GM18511 (cell line): ENCODE measurements around the gene ZNF177.
"Not testable (repeated sequence)": the region's sequence is repeated elsewhere in the genome, so short reads cannot be mapped to it uniquely, and the experiment has no call there.

Experiments used
- ATAC-seq: cut with Tn5 transposase; IDR thresholded peaks from one replicate; pipeline ENCODE4 v1.9.1; 2021; ENCODE audit warnings: mild to moderate bottlenecking, moderate library complexity; ENCODE audit not compliant: unreplicated experiment

Gene ZNF177

DNA sequence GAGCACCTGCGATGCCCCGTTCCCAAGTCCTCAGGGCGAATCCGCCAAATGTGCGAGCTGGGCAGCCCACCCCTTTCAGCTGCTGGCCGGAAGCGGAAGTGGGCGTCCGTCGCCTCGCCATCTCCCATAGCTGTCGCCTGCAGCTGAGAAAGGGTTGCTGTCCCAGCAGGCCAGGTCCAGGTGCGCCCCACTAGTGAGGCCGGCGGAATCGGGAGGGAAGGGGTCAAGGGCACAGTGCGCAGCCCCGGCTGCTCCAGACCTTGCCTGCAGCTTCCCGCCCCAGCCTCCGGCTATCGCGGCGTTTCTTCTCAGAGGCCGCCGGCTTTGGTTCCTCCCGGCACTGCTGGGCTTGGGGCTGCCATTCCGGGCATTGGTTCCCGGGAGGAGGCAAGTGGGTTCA, at the start of gene ZNF177:
ZNF177 (plus strand) TSS at position 109 of the 400 bp plus-strand sequence. CDS start 15,299 bp downstream, outside the sequence.
- ATAC-seq, result no peak

DNA sequence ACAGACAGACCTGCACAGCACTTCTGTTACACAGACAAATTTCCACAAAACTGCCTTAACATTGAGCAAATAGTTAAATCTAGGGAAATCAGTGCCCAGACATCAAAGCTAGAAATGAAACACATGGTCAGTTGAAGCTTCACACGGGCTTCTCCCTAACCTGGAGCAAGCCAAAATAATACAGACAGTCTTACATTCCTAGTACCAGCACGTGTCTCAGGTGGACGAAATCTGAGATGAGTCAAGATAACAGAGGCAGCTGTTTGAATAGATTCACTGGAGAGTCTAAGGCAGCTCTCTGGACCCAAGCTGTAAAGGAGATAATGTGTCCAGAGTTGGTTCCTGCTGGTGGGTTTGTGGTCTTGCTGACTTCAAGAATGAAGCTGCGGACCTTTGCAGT, 49.1 kb upstream of the ZNF177 start:
- no peak for ATAC-seq

DNA sequence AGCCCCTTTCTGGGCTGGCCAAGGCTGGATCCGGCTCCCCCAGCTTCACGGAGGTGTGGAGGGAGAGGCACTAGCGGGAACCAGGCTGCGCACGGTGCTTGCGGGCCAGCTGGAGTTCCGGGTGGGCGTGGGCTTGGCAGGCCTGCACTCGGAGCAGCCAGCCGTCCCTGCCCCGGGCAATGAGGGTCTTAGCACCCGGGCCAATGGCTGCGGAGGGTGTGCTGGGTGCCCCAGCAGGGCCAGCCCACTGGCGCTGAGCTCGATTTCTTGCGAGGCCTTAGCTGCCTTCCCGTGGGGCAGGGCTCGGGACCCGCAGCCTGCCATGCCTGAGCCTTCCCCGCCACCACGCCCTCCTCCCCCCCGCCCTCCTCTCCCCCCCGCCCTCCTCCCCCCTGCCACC, 41.5 kb upstream of the ZNF177 start:
- no peak for ATAC-seq

DNA sequence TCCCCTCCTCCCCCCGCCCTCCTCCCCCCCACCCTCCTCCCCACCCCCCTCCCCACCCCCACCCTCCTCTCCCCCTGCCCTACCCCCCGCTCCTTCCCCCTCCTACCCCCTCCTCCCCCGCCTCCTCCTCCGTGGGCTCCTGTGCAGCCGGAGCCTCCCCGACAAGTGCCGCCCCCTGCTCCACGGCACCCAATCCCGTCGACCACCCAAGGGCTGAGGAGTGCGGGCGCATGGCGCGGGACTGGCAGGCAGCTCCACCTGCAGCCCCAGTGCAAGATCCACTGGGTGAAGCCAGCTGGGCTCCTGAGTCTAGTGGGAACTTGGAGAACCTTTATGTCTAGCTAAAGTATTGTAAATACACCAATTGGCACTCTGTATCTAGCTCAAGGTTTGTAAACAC, 41.1 kb upstream of the ZNF177 start:
- ATAC-seq, result not testable (repeated sequence)

DNA sequence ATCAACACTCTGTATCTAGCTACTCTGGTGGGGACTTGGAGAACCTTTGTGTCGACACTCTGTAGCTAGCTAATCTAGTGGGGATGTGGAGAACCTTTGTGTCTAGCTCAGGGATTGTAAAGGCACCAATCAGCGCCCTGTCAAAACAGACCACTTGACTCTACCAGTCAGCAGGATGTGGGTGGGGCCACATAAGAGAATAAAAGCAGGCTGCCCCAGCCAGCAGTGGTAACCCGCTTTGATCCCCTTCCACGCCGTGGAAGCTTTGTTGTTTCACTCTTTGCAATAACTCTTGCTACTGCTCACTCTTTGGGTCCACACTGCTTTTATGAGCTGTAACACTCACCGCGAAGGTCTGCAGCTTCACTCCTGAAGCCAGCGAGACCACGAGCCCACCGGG, 40.6 kb upstream of the ZNF177 start:
- ATAC-seq, result not testable (repeated sequence)

DNA sequence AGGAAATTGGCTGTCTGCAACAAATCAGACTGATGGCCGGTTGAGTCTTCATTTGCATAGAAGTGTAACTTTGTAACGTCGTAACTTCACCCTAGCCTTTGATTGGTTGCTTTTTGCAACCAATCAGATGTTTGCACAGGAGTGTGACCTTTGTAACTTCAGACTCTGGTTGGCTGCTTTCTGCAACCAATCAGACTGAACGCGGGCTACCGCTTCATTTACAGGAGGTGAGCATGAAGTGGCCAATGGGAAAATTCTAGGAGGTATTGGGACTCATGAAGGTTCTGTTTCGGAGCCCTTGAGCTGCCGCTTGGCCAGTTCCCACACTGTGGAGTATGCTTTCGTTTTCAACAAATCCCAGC, 39.3 kb upstream of the ZNF177 start:
- ATAC-seq, result peak; percentile 44

DNA sequence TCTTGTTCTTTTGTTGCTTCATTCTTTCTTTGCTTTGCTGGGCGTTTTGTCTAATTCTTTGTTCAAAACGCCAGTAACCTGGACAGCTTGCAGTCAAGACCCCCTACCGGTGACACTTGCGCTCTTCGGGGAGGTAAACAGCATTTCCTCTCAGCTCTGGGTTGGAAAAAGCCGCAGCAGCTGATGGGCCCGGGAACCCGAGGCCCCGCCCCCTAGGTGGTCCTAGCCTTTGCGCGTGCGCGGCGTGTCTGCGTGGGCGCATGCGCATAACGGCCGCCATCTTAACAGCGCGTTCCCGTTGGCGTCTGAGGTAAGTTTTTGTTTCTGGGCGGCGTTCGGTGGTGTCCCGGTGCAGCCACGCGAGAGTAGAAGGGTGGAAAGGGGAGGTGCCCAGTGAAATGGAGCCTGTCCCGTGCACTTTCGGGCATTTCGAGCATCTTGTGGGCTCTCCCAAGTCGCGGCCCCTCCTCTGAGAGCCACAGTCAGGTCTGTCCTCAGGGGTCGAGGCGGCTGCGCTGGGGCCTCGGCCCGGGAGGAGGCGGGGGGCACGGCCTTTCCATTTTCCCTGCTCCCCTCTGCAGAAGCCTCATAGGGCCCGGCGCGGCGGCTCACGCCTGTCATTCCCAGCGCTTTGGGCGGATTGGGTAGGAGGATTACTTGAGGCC, 38.8 kb upstream of the ZNF177 start, which contains the start of gene ZNF559:
ZNF559 (plus strand) TSS at position 261 of the 665 bp plus-strand sequence. CDS start 14,371 bp downstream, outside the sequence.
- peak; percentile 98 for ATAC-seq

DNA sequence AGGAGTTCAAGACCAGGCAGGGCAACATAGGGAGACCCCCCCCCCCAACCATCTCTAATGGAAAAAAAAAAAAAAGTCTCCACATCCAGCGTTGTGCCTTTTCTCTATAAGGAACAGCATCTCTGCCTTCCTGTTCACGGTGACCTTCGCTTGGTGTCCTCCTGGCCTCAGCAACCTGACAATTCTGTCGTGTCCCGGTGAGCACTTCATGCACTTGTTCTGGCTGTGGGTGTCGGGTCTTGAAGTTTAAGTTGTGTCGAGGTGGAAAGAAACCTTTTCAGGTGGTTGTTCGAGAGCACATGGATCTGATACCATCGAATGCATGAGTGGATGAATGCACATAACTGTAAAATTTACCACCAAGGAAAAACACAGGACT, 38.2 kb upstream of the ZNF177 start:
- no peak for ATAC-seq

DNA sequence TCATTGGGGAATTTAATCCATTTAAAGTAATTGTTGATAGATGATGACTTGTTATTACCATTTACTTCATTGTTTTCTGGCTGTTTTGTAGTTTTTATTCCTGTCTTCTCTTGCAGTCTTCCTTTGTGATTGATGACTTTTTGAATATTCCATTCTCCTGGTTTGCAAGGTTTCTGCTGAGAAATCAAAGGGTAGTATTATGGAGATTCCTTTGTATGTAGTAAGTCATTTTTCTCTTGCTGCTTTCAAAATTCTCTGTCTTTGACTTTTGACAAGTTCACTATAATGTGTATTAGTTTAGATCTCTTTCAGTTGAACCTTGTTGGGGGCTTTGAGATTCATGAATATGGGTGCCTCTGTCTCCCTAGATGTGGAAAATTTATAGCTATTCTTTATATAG, 32.8 kb upstream of the ZNF177 start:
- no peak for ATAC-seq

DNA sequence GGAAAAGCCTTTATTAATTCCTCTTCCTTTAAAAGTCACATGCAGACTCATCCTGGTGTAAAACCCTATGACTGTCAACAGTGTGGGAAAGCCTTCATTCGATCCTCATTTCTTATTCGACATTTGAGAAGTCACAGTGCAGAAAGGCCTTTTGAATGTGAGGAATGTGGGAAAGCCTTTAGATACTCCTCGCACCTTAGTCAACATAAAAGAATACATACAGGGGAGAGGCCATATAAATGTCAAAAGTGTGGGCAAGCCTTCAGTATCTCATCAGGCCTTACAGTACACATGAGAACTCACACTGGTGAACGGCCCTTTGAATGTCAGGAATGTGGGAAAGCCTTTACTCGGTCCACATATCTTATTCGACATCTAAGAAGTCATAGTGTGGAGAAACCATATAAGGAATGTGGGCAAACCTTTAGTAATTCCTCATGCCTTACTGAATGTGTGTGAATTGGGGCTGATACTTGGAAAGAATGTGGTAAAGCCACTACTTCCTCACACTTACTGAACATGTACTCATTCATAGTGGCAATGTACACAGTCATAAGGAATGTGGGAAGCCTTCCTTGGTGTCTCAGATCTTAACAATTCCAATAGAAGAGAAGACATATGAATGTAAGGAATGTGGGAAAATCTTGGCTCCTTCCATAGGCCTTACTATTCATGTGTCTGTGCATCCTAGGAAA, 20.1 kb upstream of the ZNF177 start:
- ATAC-seq, result no peak

DNA sequence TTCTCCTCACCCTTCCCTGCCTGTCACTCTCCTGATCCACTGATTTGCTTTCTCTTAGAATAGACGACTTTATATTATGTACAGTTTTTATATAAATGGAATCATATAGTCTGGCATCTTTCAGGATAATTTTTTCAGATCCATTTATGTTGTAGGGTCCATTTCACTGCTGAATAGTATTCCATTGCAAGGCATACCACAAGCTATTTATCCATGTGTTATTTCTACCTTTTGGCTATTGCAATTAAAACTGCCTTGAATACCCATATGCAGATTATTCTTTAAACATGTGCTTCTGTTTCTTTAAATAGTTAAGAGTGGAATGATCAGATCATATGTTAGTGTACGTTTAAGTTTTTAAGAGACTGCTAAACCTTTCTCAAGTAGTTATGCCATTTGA, 17.8 kb upstream of the ZNF177 start:
- no peak for ATAC-seq

DNA sequence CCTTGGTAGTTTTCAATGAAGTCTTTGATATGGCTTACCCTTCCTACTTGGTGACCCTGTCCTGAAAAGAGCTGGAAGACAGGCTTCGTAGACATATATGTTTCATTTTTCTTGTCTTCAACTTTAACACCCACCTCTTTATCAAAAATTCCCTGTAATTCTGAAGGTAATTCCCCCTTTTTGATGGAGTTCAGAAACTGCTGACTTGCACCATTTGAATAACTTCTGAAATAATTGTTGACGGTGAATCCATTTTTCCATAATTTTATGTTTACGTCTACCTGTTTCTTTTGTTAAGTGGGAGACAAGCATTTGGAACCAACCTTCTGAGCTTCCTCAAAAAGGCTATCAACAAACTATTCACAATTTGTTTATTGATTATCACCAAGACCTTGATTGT, 14.6 kb upstream of the ZNF177 start:
- ATAC-seq, result no peak

DNA sequence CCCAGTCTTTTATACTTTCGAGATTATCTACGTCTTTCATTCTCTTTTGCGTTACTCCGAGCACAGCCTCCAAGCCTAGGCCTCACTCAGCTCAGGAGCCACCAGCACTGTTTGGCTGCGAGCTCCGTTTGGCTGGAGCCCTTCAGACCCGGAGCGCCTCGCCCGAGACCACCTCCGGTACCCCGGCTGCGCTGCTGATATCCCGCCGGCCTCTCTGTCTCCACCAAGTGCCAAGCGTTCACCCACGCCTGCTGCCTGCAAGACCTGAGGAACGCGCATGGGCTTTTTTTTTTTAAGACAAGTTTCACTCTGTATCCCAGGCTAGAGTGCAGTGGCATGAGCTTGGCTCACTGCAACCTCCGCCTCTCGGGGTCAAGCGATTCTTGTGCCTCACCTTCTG, 14.1 kb upstream of the ZNF177 start:
- ATAC-seq, result no peak

DNA sequence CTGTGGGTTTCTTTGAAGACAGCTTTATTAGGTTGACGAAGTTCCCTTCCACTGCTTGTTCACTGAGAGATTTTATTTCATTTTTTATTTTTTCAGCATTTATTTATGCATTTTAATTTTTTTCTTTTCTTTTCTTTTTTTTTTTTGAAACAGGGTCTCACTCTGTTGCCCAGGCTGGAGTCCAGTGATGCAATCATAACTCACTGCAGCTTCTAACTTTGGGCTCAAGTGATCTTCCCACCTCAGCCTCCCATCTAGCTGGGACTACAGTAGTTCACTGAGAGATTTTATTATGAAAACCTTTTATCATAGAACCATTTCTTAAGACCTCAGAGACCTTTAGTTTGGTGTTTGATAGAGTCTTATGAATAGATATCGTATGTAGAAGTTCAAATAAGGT, 10.3 kb upstream of the ZNF177 start:
- no peak for ATAC-seq

DNA sequence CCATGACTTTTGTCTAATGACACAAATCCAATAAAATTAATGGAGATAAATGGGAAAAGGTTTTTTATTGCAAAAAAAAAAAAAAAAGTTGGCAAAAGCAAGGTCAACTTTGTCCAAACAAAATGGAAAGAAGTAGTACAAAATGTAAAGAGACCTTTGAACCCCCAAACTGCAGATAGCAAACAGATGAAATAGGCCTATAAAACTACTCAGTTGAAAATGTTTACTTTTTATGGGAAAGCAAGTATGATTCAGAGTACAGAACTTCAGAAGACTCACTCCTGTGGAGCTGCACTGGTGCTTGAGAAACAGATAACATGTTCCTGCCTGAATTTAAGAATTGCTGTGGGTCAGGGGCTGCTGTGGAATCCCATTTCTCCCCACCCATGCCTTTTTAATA, 9.8 kb upstream of the ZNF177 start:
- no peak for ATAC-seq

DNA sequence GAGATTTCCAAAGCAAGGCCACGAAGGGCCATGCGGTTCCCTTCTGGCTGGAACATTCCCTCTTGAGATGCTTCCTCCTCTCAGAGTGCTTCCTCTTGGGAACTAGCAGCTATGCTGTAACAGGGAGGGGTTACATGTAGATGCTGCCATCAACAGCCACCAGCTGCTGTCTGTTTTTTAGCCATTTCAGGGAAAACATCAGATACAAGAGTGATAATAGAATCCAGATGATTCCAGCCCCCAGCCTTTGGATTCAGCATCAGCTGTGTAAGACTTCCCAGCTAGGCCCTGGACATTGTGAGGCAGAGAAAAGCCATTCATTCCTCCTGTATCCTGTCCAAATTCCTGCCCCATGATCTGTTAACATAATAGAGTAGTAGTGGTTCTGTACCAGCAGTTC, 8.2 kb upstream of the ZNF177 start:
- no peak for ATAC-seq

DNA sequence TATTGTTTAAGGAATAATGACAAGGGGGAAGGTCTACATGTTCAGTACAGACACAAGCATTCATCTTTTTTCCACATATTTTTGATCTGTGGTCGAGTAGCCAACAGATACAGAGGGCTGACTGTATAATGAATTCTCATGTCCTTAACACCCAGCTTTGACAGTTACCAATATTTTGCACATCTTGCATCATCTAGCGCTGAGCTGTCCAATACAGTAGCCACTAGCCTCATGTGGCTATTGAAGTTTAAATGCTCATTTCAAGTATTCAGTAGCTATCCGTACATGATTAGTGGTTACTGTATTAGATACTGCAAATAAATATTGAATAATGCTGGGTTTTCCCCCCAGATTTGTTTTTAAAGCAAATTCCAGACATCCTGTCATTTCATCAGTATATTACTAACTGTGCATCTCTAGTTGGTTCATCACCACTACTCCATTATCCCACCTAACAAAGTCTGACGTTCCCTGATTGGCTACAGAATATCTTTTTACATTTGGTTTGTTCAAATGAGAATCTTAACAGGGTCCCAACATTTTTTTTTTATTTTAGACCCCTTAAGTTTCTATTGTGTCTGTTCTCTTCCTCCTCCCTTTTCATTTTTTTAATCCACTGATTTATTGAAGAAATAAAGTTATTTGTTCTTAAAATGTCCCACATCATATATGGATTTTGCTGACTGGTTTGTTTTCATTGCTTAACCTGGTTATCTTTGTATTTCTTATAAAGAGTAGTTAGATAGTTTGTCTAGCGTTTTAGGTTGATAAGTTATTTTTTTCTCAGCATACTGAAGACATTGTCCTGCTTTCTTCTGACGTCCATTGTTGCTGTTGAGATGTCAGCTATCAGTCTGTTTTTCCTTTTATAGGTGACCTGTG, 8.2 kb downstream of the ZNF177 start:
- no peak for ATAC-seq

DNA sequence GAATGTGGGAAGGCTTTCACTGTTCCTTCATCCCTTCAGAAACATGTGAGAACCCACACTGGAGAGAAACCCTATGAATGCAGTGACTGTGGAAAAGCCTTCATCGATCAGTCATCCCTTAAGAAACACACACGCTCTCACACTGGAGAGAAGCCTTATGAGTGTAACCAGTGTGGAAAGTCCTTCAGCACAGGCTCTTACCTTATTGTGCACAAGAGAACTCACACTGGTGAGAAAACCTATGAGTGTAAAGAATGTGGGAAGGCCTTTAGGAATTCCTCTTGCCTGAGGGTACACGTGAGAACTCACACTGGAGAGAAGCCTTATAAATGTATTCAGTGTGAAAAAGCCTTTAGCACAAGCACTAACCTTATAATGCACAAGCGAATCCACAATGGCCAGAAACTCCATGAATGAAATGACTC, 18.6 kb downstream of the ZNF177 start:
- no peak for ATAC-seq

DNA sequence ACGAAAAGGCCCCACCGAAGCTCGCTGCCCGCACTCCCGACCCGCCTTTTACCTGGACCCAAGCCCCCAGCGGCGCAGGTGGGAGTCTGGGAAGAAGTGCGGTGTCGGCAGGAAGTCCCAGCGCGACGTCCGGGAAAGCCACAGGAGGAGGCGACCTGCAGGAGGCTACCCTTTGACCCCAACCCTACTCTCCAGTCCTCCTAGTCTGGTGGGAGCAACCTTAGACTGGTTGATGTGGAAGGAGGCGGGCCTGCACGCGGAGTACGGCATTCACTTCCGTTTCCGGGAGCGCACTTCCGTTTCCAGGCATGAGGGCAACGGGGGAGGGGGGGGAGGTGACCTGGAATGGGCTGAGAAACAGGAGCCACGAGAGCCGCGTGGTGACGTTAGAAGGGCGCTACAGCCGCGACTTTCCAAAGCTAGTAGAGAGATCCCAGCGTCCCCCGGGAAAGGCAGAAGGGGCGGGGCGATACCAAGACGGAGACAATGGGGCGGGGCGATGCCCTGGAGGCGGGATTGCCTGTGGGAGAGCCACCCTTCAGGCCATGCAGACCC, 44.1 kb downstream of the ZNF177 start:
- no peak for ATAC-seq

DNA sequence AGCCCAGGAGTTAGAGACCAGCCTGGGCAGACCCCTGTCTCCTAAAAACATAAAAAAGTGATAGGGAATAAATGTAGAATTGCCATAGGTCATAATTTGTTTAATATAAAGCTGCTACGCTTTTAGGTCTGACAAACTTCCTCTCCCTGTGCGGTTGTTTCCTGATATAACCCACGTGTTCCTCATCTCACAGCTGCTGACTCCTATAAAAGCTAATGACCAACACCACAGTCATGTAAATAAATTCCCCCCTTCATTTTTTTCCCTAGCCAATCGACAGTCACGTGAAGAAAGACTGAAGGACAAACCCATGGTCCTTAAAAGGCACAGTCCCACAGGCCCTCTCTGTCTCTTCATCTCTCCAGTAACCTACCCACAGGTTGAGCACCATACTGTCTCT, 45.0 kb downstream of the ZNF177 start:
- ATAC-seq, result no peak

DNA sequence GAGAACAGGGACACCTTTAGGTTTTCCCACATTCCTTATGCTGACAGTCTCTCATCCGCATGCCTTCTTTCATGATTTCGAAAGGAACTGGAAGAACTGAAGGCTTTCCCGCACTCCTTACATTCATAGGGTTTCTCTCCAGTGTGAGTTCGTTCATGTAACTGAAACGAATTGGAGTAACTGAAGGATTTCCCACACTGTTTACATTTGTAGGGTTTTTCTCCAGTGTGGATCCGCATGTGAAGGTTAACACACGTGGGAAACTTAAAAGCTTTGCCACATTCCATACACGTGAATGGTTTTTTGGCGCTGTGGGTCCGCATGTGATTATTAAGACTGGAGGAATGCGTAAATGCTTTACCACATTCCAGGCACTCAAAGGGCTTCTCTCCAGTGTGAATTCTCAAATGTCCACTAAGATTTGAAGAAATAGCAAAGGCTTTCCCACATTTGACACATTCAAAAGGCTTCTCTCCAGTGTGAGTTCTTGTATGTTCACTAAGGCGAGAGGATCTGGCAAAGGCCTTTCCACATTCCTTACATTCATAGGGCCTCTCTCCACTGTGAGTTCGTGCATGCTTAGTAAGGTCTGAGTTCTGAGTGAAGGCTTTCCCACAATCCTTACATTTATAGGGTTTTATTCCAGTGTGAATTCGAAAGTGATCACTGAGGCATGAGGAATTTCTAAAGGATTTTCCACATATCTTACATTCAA, 50.6 kb downstream of the ZNF177 start:
- no peak for ATAC-seq
